Muscle layer of colon (tissue), 2 donors: ENCODE results near the gene OLFM1.

ENCODE experiments used
- H3K27ac ChIP-seq: one replicate; pipeline ENCODE4 v1.7.0; 2013; ENCODE audit warnings: low read depth, mild to moderate bottlenecking, low read length, moderate library complexity
- H3K27me3 ChIP-seq, 2 donors: one replicate each; pipeline ENCODE4 v1.7.0; 2013; ENCODE audit warnings: low read length in 2 of 2, mild to moderate bottlenecking in 2 of 2; ENCODE audit not compliant: insufficient read depth in 2 of 2, control insufficient read depth in 1 of 2
- H3K36me3 ChIP-seq: one replicate; pipeline ENCODE4 v1.7.0; 2013; ENCODE audit warnings: mild to moderate bottlenecking, low read length; ENCODE audit not compliant: insufficient read depth
- H3K4me1 ChIP-seq: one replicate; pipeline ENCODE4 v1.7.0; 2013; ENCODE audit warnings: mild to moderate bottlenecking, low read length; ENCODE audit not compliant: insufficient read depth
- H3K4me3 ChIP-seq, 2 donors: one replicate each; pipeline ENCODE4 v1.7.0; 2013; ENCODE audit warnings: low read length in 2 of 2, low read depth in 1 of 2, mild to moderate bottlenecking in 1 of 2, moderate library complexity in 1 of 2
- H3K9ac ChIP-seq: one replicate; pipeline ENCODE4 v1.7.0; 2013; ENCODE audit warnings: low read length
- H3K9me3 ChIP-seq: one replicate; pipeline ENCODE4 v1.7.0; 2013; ENCODE audit warnings: mild to moderate bottlenecking, low read length
- donor health status: abdominal sarcoma.
- donor health status: Adenocarcinoma of cecum.

OLFM1 gene

GRCh38 chr9:135080286-135081263 is 6.9 kb upstream of the OLFM1 start:
- no peak overlapping the region for H3K9ac ChIP-seq
- no peaks in the 10 kb centered on the region for H3K9me3 ChIP-seq

GRCh38 chr9:135081264-135081660 is 6.2 kb upstream of the OLFM1 start:
- Histone ChIP-seq H3K9ac (no peak overlapping the region), H3K27ac (no peak overlapping the region)

More at GRCh38 chr9:135080286-135081263, 6.9 kb upstream of the OLFM1 start:
- H3K27ac ChIP-seq: no peak overlapping the region
- peaks cover 0 to 8% of the 10 kb centered on the region in 2 donors for H3K27me3 ChIP-seq
- H3K4me3 ChIP-seq: no peak overlapping the region
- no peaks in the 10 kb centered on the region for H3K36me3 ChIP-seq
- H3K4me1 ChIP-seq: peaks cover 5% of the 10 kb centered on the region

GRCh38 chr9:135081731-135082130 is 5.7 kb upstream of the OLFM1 start:
- H3K36me3 ChIP-seq: no peaks in the 10 kb centered on the region
- H3K9me3 ChIP-seq: no peaks in the 10 kb centered on the region
- H3K4me1 ChIP-seq: peaks cover 8% of the 10 kb centered on the region
- H3K9ac ChIP-seq: no peak overlapping the region
- H3K27me3 ChIP-seq: peaks cover 0 to 16% of the 10 kb centered on the region in 2 donors
- H3K27ac ChIP-seq: no peak overlapping the region
- H3K4me3 ChIP-seq: no peak overlapping the region

More at GRCh38 chr9:135081264-135081660, 6.2 kb upstream of the OLFM1 start:
- H3K4me3 ChIP-seq: no peak overlapping the region
- H3K27me3 ChIP-seq: peaks cover 0 to 11% of the 10 kb centered on the region in 2 donors
- H3K9me3 ChIP-seq: no peaks in the 10 kb centered on the region
- peaks cover 7% of the 10 kb centered on the region for H3K4me1 ChIP-seq
- H3K36me3 ChIP-seq: no peaks in the 10 kb centered on the region

GRCh38 chr9:135082536-135082935 is 4.9 kb upstream of the OLFM1 start:
- peaks cover 0 to 23% of the 10 kb centered on the region in 2 donors for H3K27me3 ChIP-seq
- H3K9me3 ChIP-seq: no peaks in the 10 kb centered on the region
- H3K36me3 ChIP-seq: no peaks in the 10 kb centered on the region
- no peak overlapping the region for H3K27ac ChIP-seq
- no peak overlapping the region for H3K4me3 ChIP-seq
- no peak overlapping the region for H3K9ac ChIP-seq
- peaks cover 8% of the 10 kb centered on the region for H3K4me1 ChIP-seq

- H3K4me3 ChIP-seq: no peak overlapping the region
- no peak overlapping the region for H3K9ac ChIP-seq
- peaks cover 0 to 25% of the 10 kb centered on the region in 2 donors for H3K27me3 ChIP-seq
- H3K9me3 ChIP-seq: no peaks in the 10 kb centered on the region
- H3K4me1 ChIP-seq: peaks cover 8% of the 10 kb centered on the region
- H3K27ac ChIP-seq: no peak overlapping the region
- H3K36me3 ChIP-seq: no peaks in the 10 kb centered on the region
These were observed 4.1 kb upstream of the OLFM1 start for GRCh38 chr9:135083241-135083810.

- Histone ChIP-seq H3K27me3 (peaks cover 1 to 30% of the 10 kb centered on the region in 2 donors), H3K4me3 (no peak overlapping the region), H3K9ac (no peak overlapping the region), H3K4me1 (peaks cover 8% of the 10 kb centered on the region), H3K27ac (no peak overlapping the region), H3K36me3 (no peaks in the 10 kb centered on the region), H3K9me3 (no peaks in the 10 kb centered on the region)
These were observed 3.6 kb upstream of the OLFM1 start for GRCh38 chr9:135083831-135084230.

GRCh38 chr9:135084262-135084661 is 3.2 kb upstream of the OLFM1 start:
- H3K27ac ChIP-seq: no peak overlapping the region
- H3K27me3 ChIP-seq: peaks cover 6 to 35% of the 10 kb centered on the region in 2 donors
- H3K4me3 ChIP-seq: no peak overlapping the region
- no peaks in the 10 kb centered on the region for H3K9me3 ChIP-seq
- H3K36me3 ChIP-seq: no peaks in the 10 kb centered on the region
- peaks cover 8% of the 10 kb centered on the region for H3K4me1 ChIP-seq
- H3K9ac ChIP-seq: no peak overlapping the region

GRCh38 chr9:135084881-135085760 is 2.3 kb upstream of the OLFM1 start:
- H3K27me3 ChIP-seq: peaks cover 6 to 37% of the 10 kb centered on the region in 2 donors
- H3K27ac ChIP-seq: no peak overlapping the region
- no peaks in the 10 kb centered on the region for H3K36me3 ChIP-seq
- no peaks in the 10 kb centered on the region for H3K9me3 ChIP-seq
- no peak overlapping the region for H3K9ac ChIP-seq
- peaks cover 8% of the 10 kb centered on the region for H3K4me1 ChIP-seq
- no peak overlapping the region for H3K4me3 ChIP-seq

GRCh38 chr9:135085830-135086546 is 1.5 kb upstream of the OLFM1 start:
- Histone ChIP-seq H3K27me3 (peaks cover 6 to 37% of the 10 kb centered on the region in 2 donors), H3K4me1 (peaks cover 8% of the 10 kb centered on the region), H3K36me3 (no peaks in the 10 kb centered on the region), H3K4me3 (peak overlapping the region; percentile 40 to 43), H3K9me3 (no peaks in the 10 kb centered on the region), H3K27ac (no peak overlapping the region), H3K9ac (no peak overlapping the region)

- no peak overlapping the region for H3K27ac ChIP-seq
- H3K4me3 ChIP-seq: peak overlapping the region; percentile 40 to 43
These were observed 625 bp upstream of the OLFM1 start for GRCh38 chr9:135086597-135087488.

More at GRCh38 chr9:135086597-135087488, 625 bp upstream of the OLFM1 start:
- H3K9me3 ChIP-seq: no peaks in the 10 kb centered on the region
- H3K4me1 ChIP-seq: peaks cover 8% of the 10 kb centered on the region
- H3K9ac ChIP-seq: no peak overlapping the region
- H3K36me3 ChIP-seq: no peaks in the 10 kb centered on the region
- peaks cover 6 to 37% of the 10 kb centered on the region in 2 donors for H3K27me3 ChIP-seq
